Ramos (cell line): ENCODE data around the gene LRRC47.

Experiments used
- in situ Hi-C: fragments of 300-500 bp; cut with MboI; formaldehyde crosslinking; loops from one replicate; pipeline ENCODE4 v1.14.3; 2022; ENCODE audit warnings: low sequenced_read_pairs; ENCODE audit not compliant: unreplicated experiment

The LRRC47 gene

DNA sequence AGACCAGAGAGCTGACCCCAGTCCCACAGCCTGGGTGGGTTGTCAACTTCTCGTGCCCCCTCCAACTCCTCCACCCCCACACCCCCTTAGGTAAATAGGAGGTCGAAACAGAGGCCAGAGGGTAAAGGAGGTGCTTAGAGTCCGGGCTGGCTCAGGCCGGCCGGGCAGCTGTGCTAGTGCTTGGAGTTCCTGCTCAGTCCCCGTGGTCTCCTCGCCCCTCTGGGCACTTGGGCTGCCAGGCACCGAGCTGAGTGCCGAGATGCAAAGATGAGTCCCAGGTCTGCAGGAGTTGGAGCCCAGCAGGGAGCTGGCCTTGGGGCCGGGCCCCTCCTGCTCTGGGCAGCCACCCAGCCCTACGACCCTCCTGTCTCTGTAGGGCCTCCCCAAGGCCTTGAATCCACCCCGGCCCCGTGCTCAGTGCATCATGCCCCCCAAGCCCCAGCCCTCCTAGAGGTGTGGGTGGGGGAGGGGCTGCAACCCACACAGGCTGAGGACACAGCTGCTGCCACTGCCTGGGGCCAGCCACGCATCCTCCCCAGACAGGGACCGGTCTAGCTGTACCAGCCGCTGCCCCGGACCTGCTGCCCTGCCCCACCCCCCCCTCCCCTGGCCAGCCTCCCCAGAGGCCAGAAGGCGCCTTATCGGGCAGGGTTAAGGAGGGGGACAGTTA is 21.9 kb downstream of the LRRC47 start:
- in situ Hi-C loops: no loop called here

DNA sequence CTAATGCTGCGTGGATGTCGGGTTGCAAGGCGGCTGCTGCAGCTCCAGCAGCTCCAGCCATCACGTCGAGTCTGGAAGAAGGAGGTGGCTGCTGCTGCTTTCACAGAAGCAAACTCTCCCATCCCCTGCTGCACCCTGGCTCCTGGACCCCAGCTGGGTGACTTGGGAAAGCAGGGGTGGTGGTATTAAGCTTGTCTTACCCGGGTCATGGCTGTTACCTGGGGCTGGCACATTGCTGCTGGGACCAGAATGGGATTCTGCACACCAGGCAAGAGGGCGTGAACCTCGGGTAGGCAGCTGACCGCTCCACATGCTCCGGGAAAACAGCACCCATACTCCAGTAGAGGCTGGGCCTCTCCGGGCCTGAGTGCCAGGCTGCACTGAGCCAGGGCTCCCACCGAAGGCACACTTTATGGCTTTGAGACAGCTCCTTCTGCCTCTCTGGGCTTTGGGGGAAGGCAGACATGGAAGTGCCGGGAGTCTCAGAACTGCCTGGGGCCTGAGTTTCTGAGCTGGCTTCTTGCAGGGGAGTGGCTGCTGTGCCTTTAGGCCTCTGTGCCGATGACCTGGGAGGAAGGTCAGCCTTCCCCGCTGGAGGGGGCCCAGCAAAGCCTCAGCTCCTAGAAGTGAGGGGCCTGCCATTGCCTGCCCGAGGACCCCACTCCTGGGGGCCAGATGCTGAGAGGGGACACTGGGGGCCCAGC is 22.6 kb downstream of the LRRC47 start:
- in situ Hi-C loops: no loop called here

DNA sequence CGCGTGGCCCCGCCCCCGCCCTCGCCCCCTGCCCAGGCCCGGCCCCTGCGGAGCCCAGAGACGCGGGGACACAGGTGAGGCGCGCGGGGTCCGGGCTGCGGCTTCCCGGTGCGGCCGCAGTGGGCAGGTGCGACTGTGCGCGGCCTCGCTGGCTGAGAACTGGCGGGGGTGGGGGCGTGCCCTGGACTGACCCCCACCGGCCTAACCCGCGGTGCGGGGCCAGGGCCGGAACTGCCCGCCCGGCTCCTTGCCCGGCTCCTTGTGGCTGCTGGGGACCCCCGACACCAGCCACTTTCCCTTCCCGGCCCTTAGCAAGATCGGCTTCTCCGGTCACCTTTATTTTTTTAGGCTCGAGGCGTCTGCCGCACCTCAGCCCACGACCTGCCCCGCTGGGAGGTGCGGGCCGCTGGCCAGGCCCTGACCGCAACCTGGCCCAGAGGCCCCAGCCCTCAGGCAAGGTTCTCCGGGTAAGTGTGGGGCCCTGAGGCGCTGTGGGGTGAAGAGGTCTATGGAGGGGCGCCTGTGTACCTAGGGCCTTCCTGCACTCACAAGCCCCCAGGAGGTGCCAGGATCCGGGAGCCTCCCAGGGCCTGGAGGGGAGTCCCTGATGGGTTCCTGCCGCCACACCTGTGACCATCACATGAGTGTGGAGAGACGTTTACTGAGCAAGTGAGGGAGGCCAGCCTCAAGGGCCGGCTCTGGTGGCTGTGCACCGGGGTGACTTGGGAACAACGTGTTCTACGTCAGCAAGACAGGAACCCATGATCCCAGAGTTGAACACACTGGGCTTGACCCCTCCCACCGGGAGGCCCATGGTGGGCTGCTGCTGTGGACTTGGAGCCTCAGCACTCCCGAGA is 23.4 kb downstream of the LRRC47 start, which contains the start of gene SMIM1:
Gene SMIM1 (plus strand): TSS at position 35 of the 857 bp plus-strand sequence. CDS start 2,625 bp downstream, outside the sequence.
- in situ Hi-C loops: no loop called here

GRCh38 chr1:3772027-3772714 is 24.1 kb downstream of the LRRC47 start:
- in situ Hi-C loops: no loop called here

DNA sequence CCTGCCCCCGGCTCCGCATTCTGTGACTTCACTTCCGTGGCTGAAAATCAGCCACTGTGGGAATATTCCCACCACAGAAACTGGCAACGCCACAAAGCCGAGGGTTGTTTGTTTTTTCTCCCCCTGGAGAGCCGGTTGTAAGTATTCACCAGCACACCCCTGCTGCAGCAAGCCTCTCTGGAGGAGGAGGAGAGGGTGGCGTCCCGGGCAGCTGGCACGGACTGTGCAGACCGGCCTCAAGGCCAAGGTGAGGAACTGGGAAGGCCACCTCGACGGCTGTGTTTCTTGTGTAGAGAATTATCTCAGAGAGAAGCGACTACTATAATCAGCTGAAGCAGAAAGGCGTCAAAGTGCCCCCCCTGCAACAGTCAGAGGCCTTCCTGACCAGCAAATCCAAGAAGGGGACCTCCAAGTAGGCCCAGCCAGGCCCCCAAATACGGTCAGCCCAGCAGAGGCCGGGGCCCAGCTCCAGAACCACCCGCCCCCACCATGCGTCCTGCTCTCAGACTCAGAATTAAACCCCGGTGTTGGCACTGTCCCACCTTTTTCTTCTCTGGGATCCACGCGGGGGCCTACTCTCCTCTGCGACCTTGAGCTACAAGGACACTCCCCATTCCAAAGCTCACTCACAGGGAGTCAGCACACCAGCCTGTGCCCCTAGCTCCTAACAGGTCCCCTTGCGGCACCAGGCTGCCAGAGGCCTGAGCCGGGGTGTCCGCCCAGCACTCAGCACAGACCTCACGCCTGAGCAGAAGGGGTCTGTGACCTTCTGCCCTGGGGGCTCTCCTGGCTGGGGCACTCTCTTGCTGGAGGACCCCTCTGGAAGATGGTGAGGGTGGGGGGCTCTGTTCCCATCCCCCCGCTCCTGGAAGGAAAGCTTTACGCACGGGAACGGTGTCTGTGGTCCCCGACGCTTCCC is 24.9 kb downstream of the LRRC47 start:
- in situ Hi-C loops: no loop called here

- in situ Hi-C loops: no loop called here
Measured at GRCh38 chr1:3770047-3770765, 26.1 kb downstream of the LRRC47 start.

- in situ Hi-C loops: no loop called here
Measured at GRCh38 chr1:3768811-3769390, 27.4 kb downstream of the LRRC47 start.

- in situ Hi-C loops: no loop called here
Measured at GRCh38 chr1:3767328-3767925, 28.9 kb downstream of the LRRC47 start.

- in situ Hi-C loops: no loop called here
Measured at GRCh38 chr1:3763351-3764125, 32.8 kb downstream of the LRRC47 start.

- in situ Hi-C loops: no loop called here
Measured at GRCh38 chr1:3762873-3763228, 33.4 kb downstream of the LRRC47 start.

GRCh38 chr1:3762151-3762872 is 34.0 kb downstream of the LRRC47 start:
- in situ Hi-C loops: no loop called here

GRCh38 chr1:3761296-3762010 is 34.8 kb downstream of the LRRC47 start:
- in situ Hi-C loops: no loop called here

- in situ Hi-C loops: no loop called here
Measured at GRCh38 chr1:3759796-3760195, 36.5 kb downstream of the LRRC47 start.

- in situ Hi-C loops: no loop called here
Measured at GRCh38 chr1:3759164-3759563, 37.1 kb downstream of the LRRC47 start.

GRCh38 chr1:3756394-3756793 is 39.9 kb downstream of the LRRC47 start:
- in situ Hi-C loops: no loop called here
